Body of pancreas (tissue), 4 donors: ENCODE data around the gene SHOC1. TPM values are rescaled to one million over a fixed set of nuclear protein-coding genes. Genes with fewer than 3 reads are reported as not detected.

Source experiments
- ATAC-seq: fragments of 150-250 bp; one replicate; pipeline ENCODE4 v1.9.1; 2016
- DNase-seq, 4 donors: peaks; one replicate each; pipeline ENCODE4 v3.0.0-alpha.2; 2019
- H3K27ac ChIP-seq, 4 donors: fragments of 200-600 bp; sonication (generic); 1 replicate in 3 of 4; 2 replicates in 1 of 4; pipeline versions ENCODE4 v1.5.1 to v1.6.1; 2016 to 2019; ENCODE audit warnings: mild to moderate bottlenecking in 1 of 4, mixed read lengths in 1 of 4, moderate library complexity in 1 of 4
- H3K27me3 ChIP-seq, 2 donors: fragments of 200-600 bp; sonication (generic); one replicate each; pipeline ENCODE4 v1.6.0; 2016; ENCODE audit warnings: mild to moderate bottlenecking in 1 of 2
- H3K36me3 ChIP-seq, 2 donors: fragments of 200-600 bp; sonication (generic); replicated peaks in 1 of 2; 2 replicates each; pipeline ENCODE4 v1.5.1; 2016; ENCODE audit warnings: low read depth in 2 of 2; ENCODE audit not compliant: insufficient read depth in 1 of 2
- H3K4me1 ChIP-seq: fragments of 200-600 bp; sonication (generic); one replicate; pipeline ENCODE4 v1.6.0; 2016
- H3K4me3 ChIP-seq, 2 donors: fragments of 200-600 bp; sonication (generic); 1 replicate in 1 of 2; 2 replicates in 1 of 2; pipeline ENCODE4 v1.5.1; 2016 to 2019
- H3K9me3 ChIP-seq, 3 donors: fragments of 200-600 bp; sonication (generic); 1 replicate in 2 of 3; 2 replicates in 1 of 3; pipeline ENCODE4 v1.5.1; 2016
- POLR2A ChIP-seq, 3 donors: fragments of 450-650 bp; IDR thresholded peaks; one replicate each; pipeline ENCODE4 v1.6.1; 2016; ENCODE audit warnings: antibody characterized with exemption in 3 of 3, mild to moderate bottlenecking in 2 of 3
- WGBS, 2 donors: methylation state at CpG; one replicate each; pipeline ENCODE4 v1.1.5; 2017; 5-methylcytosine and 5-hydroxymethylcytosine counted together
- intact Hi-C: fragments of 100-400 bp; cut with DNase I; formaldehyde crosslinking; loops from one replicate; pipeline ENCODE4 v1.15.1; 2023
- total RNA-seq, 2 donors: library from RNA; depleted of rRNA; stranded (reverse); fragments of >200 nt; gene quantifications; one replicate each; pipeline ENCODE4 v1.1.0, GENCODE V29; 2016
- TF ChIP-seq, protein P1 (sequence below), 7 experiments: fragments of 450-650 bp in 4 of 7; fragments of 200-600 bp in 3 of 7; sonication (generic) in 3 of 7; IDR thresholded peaks; one replicate each; pipeline ENCODE4 v1.5.1; 2016 to 2019; ENCODE audit warnings: antibody characterized with exemption in 7 of 7

SHOC1 gene
- total RNA-seq, 2 donors from 2014 or later = 0.26 TPM; not detected in 1

DNA sequence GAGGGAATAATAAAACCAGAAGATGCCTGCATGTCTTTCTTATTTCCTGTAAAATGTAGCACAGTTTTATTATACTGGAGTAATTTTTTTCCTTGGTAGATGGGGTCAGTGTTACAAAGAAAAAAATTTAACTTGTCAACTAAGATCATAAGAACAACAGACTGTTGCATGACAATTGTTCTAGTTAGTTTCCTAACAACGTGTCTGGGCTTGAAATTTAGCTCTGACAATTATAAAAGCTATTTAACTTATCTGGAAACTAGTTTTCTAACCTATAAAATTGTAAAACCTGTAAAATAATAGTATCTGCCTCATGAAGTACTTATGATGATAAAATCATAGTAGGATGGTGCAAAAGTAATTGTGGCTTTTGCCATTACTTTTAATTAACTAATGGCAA, 4.9 kb downstream of the SHOC1 start:
- no peak for DNase-seq
- H3K4me3 ChIP-seq = no peak overlapping the region
- no peak overlapping the region for H3K27ac ChIP-seq
- intact Hi-C loops = no loop called here
- no peaks in the 10 kb centered on the region for H3K36me3 ChIP-seq
- no peaks in the 10 kb centered on the region for H3K9me3 ChIP-seq
- 85 to 88% methylated on average over 1 of the region's 1 CpG for WGBS, 2 donors
- H3K27me3 ChIP-seq = no peaks in the 10 kb centered on the region
- H3K4me1 ChIP-seq = no peaks in the 10 kb centered on the region
- TF ChIP-seq, protein P1, sequence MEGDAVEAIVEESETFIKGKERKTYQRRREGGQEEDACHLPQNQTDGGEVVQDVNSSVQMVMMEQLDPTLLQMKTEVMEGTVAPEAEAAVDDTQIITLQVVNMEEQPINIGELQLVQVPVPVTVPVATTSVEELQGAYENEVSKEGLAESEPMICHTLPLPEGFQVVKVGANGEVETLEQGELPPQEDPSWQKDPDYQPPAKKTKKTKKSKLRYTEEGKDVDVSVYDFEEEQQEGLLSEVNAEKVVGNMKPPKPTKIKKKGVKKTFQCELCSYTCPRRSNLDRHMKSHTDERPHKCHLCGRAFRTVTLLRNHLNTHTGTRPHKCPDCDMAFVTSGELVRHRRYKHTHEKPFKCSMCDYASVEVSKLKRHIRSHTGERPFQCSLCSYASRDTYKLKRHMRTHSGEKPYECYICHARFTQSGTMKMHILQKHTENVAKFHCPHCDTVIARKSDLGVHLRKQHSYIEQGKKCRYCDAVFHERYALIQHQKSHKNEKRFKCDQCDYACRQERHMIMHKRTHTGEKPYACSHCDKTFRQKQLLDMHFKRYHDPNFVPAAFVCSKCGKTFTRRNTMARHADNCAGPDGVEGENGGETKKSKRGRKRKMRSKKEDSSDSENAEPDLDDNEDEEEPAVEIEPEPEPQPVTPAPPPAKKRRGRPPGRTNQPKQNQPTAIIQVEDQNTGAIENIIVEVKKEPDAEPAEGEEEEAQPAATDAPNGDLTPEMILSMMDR (IDR thresholded peaks at IDR 0.05) = no peak
- no peak for TF ChIP-seq POLR2A (IDR thresholded peaks at IDR 0.05)
- no peak for ATAC-seq

DNA sequence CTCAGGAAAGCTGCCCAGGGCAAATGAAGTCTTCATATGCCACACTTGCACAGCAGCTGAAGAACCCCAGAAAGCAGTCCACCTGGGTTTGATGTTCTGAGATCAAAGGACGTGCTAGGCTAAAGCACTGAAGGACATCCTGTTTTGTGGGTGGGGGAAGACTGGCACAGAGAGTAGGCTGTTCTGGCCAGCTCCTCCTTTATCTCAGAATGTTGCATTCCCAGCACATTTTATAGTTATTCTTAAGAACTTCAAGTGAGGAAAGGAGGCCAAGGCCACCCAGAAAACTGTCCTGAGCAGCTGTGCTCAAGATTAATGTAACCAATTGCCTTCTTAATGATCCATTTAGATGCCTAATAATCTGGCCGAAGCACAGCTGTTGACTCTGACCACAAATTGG, 10.9 kb downstream of the SHOC1 start:
- Histone ChIP-seq H3K27ac (peak overlapping the region in 3 of 4 donors; percentile 8 to 49 (median 45)), H3K9me3 (no peaks in the 10 kb centered on the region), H3K36me3 (no peaks in the 10 kb centered on the region), H3K4me1 (peaks cover 11% of the 10 kb centered on the region), H3K27me3 (no peaks in the 10 kb centered on the region), H3K4me3 (no peak overlapping the region)
- DNase-seq = peak in 2 of 4 donors; percentile 37 to 49
- 27 to 28% methylated on average over 2 of the region's 2 CpGs for WGBS, 2 donors
- TF ChIP-seq, protein P1 (IDR thresholded peaks at IDR 0.05) = no peak
- no peak for TF ChIP-seq POLR2A (IDR thresholded peaks at IDR 0.05)
- peak; percentile 47 for ATAC-seq
- intact Hi-C loops = no loop called here

DNA sequence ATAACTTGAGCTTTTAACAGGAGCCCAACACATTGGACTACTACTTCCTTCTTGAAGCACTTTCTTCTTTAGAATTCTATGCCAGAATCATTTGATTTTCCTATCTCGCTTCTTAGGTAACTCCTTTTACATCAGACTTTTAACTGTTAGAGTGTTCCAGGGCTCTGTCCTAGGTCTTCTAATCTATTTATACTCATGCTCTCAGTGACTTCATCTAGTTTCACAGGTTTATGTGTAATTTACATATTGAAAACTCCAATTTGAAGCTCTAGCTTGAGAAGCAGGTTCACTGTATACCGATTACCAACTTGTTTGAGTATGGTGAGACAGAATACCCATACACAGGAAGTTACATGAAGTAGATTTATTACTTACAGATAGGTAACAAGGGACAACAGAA, 11.3 kb downstream of the SHOC1 start:
- Histone ChIP-seq H3K27me3 (no peaks in the 10 kb centered on the region), H3K4me3 (no peak overlapping the region), H3K36me3 (no peaks in the 10 kb centered on the region), H3K27ac (peak overlapping the region in 3 of 4 donors; percentile 8 to 49 (median 45)), H3K4me1 (peaks cover 11% of the 10 kb centered on the region), H3K9me3 (no peaks in the 10 kb centered on the region)
- no peak for DNase-seq
- ATAC-seq = peak; percentile 40
- intact Hi-C loops = no loop called here
- 46 to 50% methylated on average over 2 of the region's 2 CpGs for WGBS, 2 donors
- TF ChIP-seq, protein P1 (IDR thresholded peaks at IDR 0.05) = no peak
- no peak for TF ChIP-seq POLR2A (IDR thresholded peaks at IDR 0.05)

DNA sequence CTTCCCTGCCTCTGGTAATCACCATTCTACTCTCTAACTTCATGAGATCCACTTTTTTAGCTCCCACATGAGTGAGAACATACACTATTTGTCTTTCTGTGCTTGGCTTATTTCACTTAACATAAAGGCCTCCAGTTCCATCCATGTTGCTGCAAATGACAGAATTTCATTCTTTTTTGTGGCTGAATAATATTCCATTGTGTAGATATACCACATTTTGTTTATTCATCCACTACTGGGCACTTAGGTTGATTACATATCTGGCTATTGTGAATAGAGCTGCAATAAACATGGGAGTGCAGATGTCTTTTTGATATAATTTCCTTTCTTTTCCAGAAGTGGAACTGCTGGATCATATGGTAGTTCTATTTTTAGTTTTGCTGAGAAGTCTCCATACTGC, 28.7 kb downstream of the SHOC1 start:
- Histone ChIP-seq H3K27ac (no peak overlapping the region), H3K9me3 (no peaks in the 10 kb centered on the region), H3K4me3 (no peak overlapping the region), H3K4me1 (no peaks in the 10 kb centered on the region), H3K36me3 (no peaks in the 10 kb centered on the region), H3K27me3 (no peaks in the 10 kb centered on the region)
- DNase-seq (no peak), ATAC-seq (no peak)
- TF ChIP-seq, protein P1 (IDR thresholded peaks at IDR 0.05) = no peak
- TF ChIP-seq POLR2A (IDR thresholded peaks at IDR 0.05) = no peak
- intact Hi-C loops = no loop called here

DNA sequence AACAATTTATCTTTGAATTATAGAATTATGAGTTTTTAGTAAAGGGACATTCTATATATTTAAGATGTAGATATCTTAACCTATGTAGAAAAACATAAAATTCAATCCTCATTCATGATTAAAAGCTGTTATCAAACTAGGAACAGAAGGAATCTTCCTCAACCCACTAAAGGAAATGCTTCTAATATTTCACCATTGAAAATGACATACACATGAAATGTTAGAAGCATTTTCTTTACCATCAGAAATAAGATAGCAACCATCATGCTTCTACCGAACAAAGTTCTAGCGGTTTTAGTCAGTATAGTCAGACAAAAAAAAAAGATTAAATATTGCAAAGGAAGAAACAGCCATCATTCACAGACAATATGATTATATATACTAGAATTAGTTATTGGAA, 32.2 kb downstream of the SHOC1 start:
- Histone ChIP-seq H3K4me1 (no peaks in the 10 kb centered on the region), H3K27me3 (no peaks in the 10 kb centered on the region), H3K4me3 (no peak overlapping the region), H3K36me3 (no peaks in the 10 kb centered on the region), H3K27ac (no peak overlapping the region), H3K9me3 (no peaks in the 10 kb centered on the region)
- DNase-seq (no peak), ATAC-seq (no peak)
- 41 to 76% methylated on average over 2 of the region's 2 CpGs for WGBS, 2 donors
- intact Hi-C loops = no loop called here
- TF ChIP-seq POLR2A (IDR thresholded peaks at IDR 0.05) = no peak
